Osteoblast (primary cell): ENCODE data around the gene TNNC2. TPM values are rescaled to one million over a fixed set of nuclear protein-coding genes. Genes with fewer than 3 reads are reported as not detected.
"Not testable (repeated sequence)": the region's sequence is repeated elsewhere in the genome, so short reads cannot be mapped to it uniquely, and the experiment has no call there.

ENCODE experiments used
- DNase-seq: peaks from one replicate; pipeline ENCODE4 v3.0.0; 2011; ENCODE audit warnings: low spot score, mixed read lengths; ENCODE audit not compliant: insufficient read length; ENCODE audit errors: missing footprints
- H2AFZ ChIP-seq: 2 replicates; pipeline ENCODE4 v1.6.0; 2011; ENCODE audit warnings: mild to moderate bottlenecking, low read length
- H3K27ac ChIP-seq: 2 replicates; pipeline ENCODE4 v1.5.1; 2011; ENCODE audit warnings: mild to moderate bottlenecking, low read depth, low read length, moderate library complexity
- H3K27me3 ChIP-seq: 2 replicates; pipeline ENCODE4 v1.6.0; 2012; ENCODE audit warnings: mild to moderate bottlenecking, control low read depth, inconsistent platforms, low read length, moderate library complexity; ENCODE audit not compliant: insufficient read depth
- H3K36me3 ChIP-seq: 2 replicates; pipeline ENCODE4 v1.5.1; 2011; ENCODE audit warnings: mild to moderate bottlenecking, low read length, control low read depth, moderate library complexity; ENCODE audit not compliant: insufficient read depth
- H3K4me1 ChIP-seq: 2 replicates; pipeline ENCODE4 v1.5.1; 2011; ENCODE audit warnings: mild to moderate bottlenecking, low read length, control low read depth, moderate library complexity; ENCODE audit not compliant: insufficient read depth
- H3K4me2 ChIP-seq: 2 replicates; pipeline ENCODE4 v1.6.0; 2011; ENCODE audit warnings: mild to moderate bottlenecking, low read length; ENCODE audit not compliant: insufficient read depth
- H3K4me3 ChIP-seq: fragments of 200-600 bp; sonication (generic); 3 replicates; pipeline ENCODE4 v1.5.1; 2012; ENCODE audit warnings: mild to moderate bottlenecking, low read length, inconsistent platforms; ENCODE audit not compliant: insufficient read depth
- H3K79me2 ChIP-seq: 2 replicates; pipeline ENCODE4 v1.6.0; 2012; ENCODE audit warnings: mild to moderate bottlenecking, low read length, control low read depth, inconsistent platforms; ENCODE audit not compliant: insufficient read depth
- H3K9me3 ChIP-seq: 2 replicates; pipeline ENCODE4 v1.5.1; 2011; ENCODE audit warnings: low read depth, low read length, control low read depth
- H4K20me1 ChIP-seq: 2 replicates; pipeline ENCODE4 v1.6.0; 2012; ENCODE audit warnings: mild to moderate bottlenecking, low read length, control low read depth; ENCODE audit not compliant: insufficient read depth
- CTCF ChIP-seq: IDR thresholded peaks from 2 replicates; pipeline ENCODE4 v1.5.1; 2011; ENCODE audit warnings: mild to moderate bottlenecking, low read depth, low read length, moderate library complexity; ENCODE audit errors: extremely low read depth
- total RNA-seq: library from RNA; depleted of rRNA; stranded (reverse); fragments of >200 nt; gene quantifications from 2 replicates; pipeline ENCODE4 v1.2.3, GENCODE V29; 2012

Gene TNNC2
- total RNA-seq = 0.29 and 0.36 TPM in 2 replicates

- Histone ChIP-seq H3K79me2 (no peaks in the 10 kb centered on the region), H3K27ac (peak within 1 kb of the TSS; percentile 74), H3K4me1 (peaks cover 20% of the 10 kb centered on the region), H3K36me3 (no peaks in the 10 kb centered on the region), H2AFZ (peak within 1 kb of the TSS; percentile 79), H3K4me3 (no peak within 1 kb of the TSS), H4K20me1 (no peaks in the 10 kb centered on the region), H3K27me3 (peaks cover 10% of the 10 kb centered on the region), H3K4me2 (peak within 1 kb of the TSS; percentile 0), H3K9me3 (no peaks in the 10 kb centered on the region)
- TF ChIP-seq CTCF = no peak
- DNase-seq = no peak
Observed at GRCh38 chr20:45827030-45827652, at the start of gene TNNC2. TSS of gene TNNC2 (minus strand) at chr20:45827312. CDS start at chr20:45827248, 64 bp downstream.

- Histone ChIP-seq H3K9me3 (no peaks in the 10 kb centered on the region), H3K4me2 (no peak overlapping the region), H3K79me2 (no peaks in the 10 kb centered on the region), H2AFZ (no peak overlapping the region), H3K4me1 (no peaks in the 10 kb centered on the region), H3K4me3 (no peak overlapping the region), H4K20me1 (peaks cover 5% of the 10 kb centered on the region), H3K36me3 (peaks cover 12% of the 10 kb centered on the region), H3K27me3 (no peaks in the 10 kb centered on the region), H3K27ac (no peak overlapping the region)
- TF ChIP-seq CTCF = no peak
- DNase-seq = no peak
Observed at GRCh38 chr20:45874576-45874975, 47.5 kb upstream of the TNNC2 start.

- not testable (repeated sequence) for H3K27ac ChIP-seq, DNase-seq, H3K9me3 ChIP-seq, H3K4me1 ChIP-seq, H3K4me3 ChIP-seq, H3K79me2 ChIP-seq, H3K4me2 ChIP-seq, H3K27me3 ChIP-seq, H2AFZ ChIP-seq, H4K20me1 ChIP-seq
- peaks cover 12% of the 10 kb centered on the region for H3K36me3 ChIP-seq
Observed at GRCh38 chr20:45874104-45874481, 47.0 kb upstream of the TNNC2 start.

GRCh38 chr20:45873409-45874103 is 46.4 kb upstream of the TNNC2 start:
- peaks cover 12% of the 10 kb centered on the region for H3K36me3 ChIP-seq
- H3K4me1 ChIP-seq = no peaks in the 10 kb centered on the region
- DNase-seq = peak; percentile 46
- no peak overlapping the region for H2AFZ ChIP-seq
- no peak overlapping the region for H3K4me2 ChIP-seq
- no peak overlapping the region for H3K4me3 ChIP-seq
- H3K27ac ChIP-seq = no peak overlapping the region
- peaks cover 5% of the 10 kb centered on the region for H4K20me1 ChIP-seq
- H3K27me3 ChIP-seq = no peaks in the 10 kb centered on the region
- no peak for TF ChIP-seq CTCF
- no peaks in the 10 kb centered on the region for H3K9me3 ChIP-seq
- H3K79me2 ChIP-seq = no peaks in the 10 kb centered on the region
